ENCODE measurements around the gene HSPB7. TPM values are rescaled to one million over a fixed set of nuclear protein-coding genes. Genes with fewer than 3 reads are reported as not detected.
A peak's percentile ranks its signal among the peaks of the same experiment; 100 is the strongest.

The HSPB7 gene
- total RNA-seq, 1 donor from 2014 or later = not detected

DNA sequence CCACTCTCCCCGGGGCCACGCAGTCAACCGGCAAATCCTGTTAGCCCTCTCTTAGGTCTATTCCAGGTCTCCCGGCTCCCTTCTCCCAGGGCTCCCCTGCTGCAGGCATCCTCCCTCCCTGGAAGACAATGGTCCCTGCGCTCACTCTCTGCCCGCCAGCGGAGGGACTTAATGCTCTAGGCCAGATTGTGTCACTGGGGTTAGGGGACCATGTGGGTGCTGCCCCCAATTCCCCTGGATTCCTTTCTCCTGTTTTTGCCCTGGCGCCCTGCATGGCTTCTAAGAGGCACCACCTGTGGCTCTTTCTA, 47.4 kb upstream of the HSPB7 start:
- Histone ChIP-seq H2AFZ (replicated peaks) (no peak overlapping the region), H4K20me1 (ENCODE audit: low read depth) (no peaks in the 10 kb centered on the region), H3K4me1 (peaks cover 31% of the 10 kb centered on the region), H3K36me3 (no peaks in the 10 kb centered on the region), H3K9ac (no peak overlapping the region), H3K4me3 (no peak overlapping the region), H3F3A (ENCODE audit: low read depth) (peaks cover 5% of the 10 kb centered on the region), H3K27me3 (no peaks in the 10 kb centered on the region), H3K9me3 (ENCODE audit: low read depth) (no peaks in the 10 kb centered on the region), H3K27ac (no peak overlapping the region), H3K79me2 (ENCODE audit: low read depth) (no peaks in the 10 kb centered on the region), H3K4me2 (peak overlapping the region; percentile 39)
- H3K27me3 Mint-ChIP-seq (ENCODE audit: insufficient read depth, low read depth) = peaks cover 20% of the 10 kb centered on the region
- peak; percentile 50 for DNase-seq (ENCODE audit: low spot score)
- H3K9me3 Mint-ChIP-seq = no peaks in the 10 kb centered on the region
- H3K36me3 Mint-ChIP-seq = no peaks in the 10 kb centered on the region
- H3K4me3 Mint-ChIP-seq = peak overlapping the region; percentile 33
- TF ChIP-seq EZH2phosphoT487 (IDR thresholded peaks at IDR 0.05) (no peak), CTCF (IDR thresholded peaks at IDR 0.05) (no peak), EZH2 (IDR thresholded peaks at IDR 0.05) (no peak)
- H3K4me1 Mint-ChIP-seq = peaks cover 57% of the 10 kb centered on the region
- H3K27ac Mint-ChIP-seq = peak overlapping the region; percentile 74

DNA sequence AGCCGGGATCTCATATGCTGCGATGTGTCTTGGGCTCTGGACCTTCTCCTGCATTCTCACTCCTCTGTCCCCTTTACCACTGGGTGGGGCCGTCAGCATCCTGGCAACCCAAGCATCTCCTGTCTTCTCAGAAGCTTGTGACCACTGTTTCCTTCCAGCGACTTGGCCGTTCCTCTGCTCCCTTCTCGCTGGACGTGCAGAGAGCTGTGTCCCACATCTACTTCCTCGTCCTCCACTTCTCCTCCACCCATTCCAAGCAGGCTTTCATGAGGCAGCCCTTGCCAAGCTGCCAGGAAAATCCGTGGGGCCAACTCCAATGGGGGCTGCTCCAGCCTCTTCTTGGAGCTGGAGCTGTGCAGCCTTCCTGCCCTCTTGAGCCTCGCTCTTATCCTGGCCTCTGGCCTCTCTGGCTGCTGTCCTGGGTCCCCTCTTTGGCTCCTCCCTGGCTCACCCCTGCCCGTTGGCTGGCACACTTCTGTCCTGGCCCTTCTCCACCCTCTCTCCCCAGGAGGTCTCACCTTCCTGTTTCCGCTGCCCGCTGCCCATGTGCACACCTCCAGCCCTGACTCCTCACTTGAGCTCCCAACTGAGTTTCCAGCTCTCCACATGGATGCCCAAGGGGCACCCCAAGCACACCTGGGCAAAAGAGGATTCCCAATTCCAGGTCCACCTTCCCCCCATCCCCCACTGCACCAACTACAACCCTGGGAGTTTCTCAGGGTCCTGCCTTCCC, 46.9 kb upstream of the HSPB7 start:
- peaks cover 5% of the 10 kb centered on the region for H3F3A ChIP-seq (ENCODE audit: low read depth)
- no peak overlapping the region for H2AFZ ChIP-seq (replicated peaks)
- peaks cover 22% of the 10 kb centered on the region for H3K27me3 Mint-ChIP-seq (ENCODE audit: insufficient read depth, low read depth)
- no peaks in the 10 kb centered on the region for H4K20me1 ChIP-seq (ENCODE audit: low read depth)
- DNase-seq (ENCODE audit: low spot score) = no peak
- H3K4me2 ChIP-seq = peak overlapping the region; percentile 39
- H3K9me3 Mint-ChIP-seq = no peaks in the 10 kb centered on the region
- H3K36me3 ChIP-seq = no peaks in the 10 kb centered on the region
- no peaks in the 10 kb centered on the region for H3K36me3 Mint-ChIP-seq
- no peaks in the 10 kb centered on the region for H3K79me2 ChIP-seq (ENCODE audit: low read depth)
- H3K27me3 ChIP-seq = no peaks in the 10 kb centered on the region
- TF ChIP-seq EZH2 (IDR thresholded peaks at IDR 0.05) = no peak
- no peak for TF ChIP-seq CTCF (IDR thresholded peaks at IDR 0.05)
- TF ChIP-seq EZH2phosphoT487 (IDR thresholded peaks at IDR 0.05) = no peak
- H3K4me1 Mint-ChIP-seq = peaks cover 57% of the 10 kb centered on the region
- H3K27ac ChIP-seq = no peak overlapping the region
- H3K4me1 ChIP-seq = peaks cover 31% of the 10 kb centered on the region
- peak overlapping the region; percentile 56 for H3K4me3 Mint-ChIP-seq
- no peak overlapping the region for H3K4me3 ChIP-seq
- no peak overlapping the region for H3K9ac ChIP-seq
- H3K27ac Mint-ChIP-seq = peak overlapping the region; percentile 80
- H3K9me3 ChIP-seq (ENCODE audit: low read depth) = no peaks in the 10 kb centered on the region

GRCh38 chr1:16063921-16064320, 46.1 kb upstream of the HSPB7 start:
- H3K27ac Mint-ChIP-seq = peak overlapping the region; percentile 80
- H3K4me3 Mint-ChIP-seq = no peak overlapping the region
- H3K4me1 Mint-ChIP-seq = peaks cover 57% of the 10 kb centered on the region
- no peaks in the 10 kb centered on the region for H3K9me3 ChIP-seq (ENCODE audit: low read depth)
- peaks cover 5% of the 10 kb centered on the region for H3F3A ChIP-seq (ENCODE audit: low read depth)
- H3K27ac ChIP-seq = no peak overlapping the region
- H3K36me3 ChIP-seq = no peaks in the 10 kb centered on the region
- no peaks in the 10 kb centered on the region for H3K79me2 ChIP-seq (ENCODE audit: low read depth)
- no peak for DNase-seq (ENCODE audit: low spot score)
- H3K4me2 ChIP-seq = no peak overlapping the region
- peaks cover 19% of the 10 kb centered on the region for H3K27me3 Mint-ChIP-seq (ENCODE audit: insufficient read depth, low read depth)
- no peak overlapping the region for H2AFZ ChIP-seq (replicated peaks)
- no peaks in the 10 kb centered on the region for H4K20me1 ChIP-seq (ENCODE audit: low read depth)
- H3K4me3 ChIP-seq = no peak overlapping the region
- H3K9ac ChIP-seq = no peak overlapping the region
- H3K9me3 Mint-ChIP-seq = no peaks in the 10 kb centered on the region
- no peaks in the 10 kb centered on the region for H3K27me3 ChIP-seq
- H3K4me1 ChIP-seq = peaks cover 31% of the 10 kb centered on the region
- no peak for TF ChIP-seq EZH2phosphoT487 (IDR thresholded peaks at IDR 0.05)
- TF ChIP-seq EZH2 (IDR thresholded peaks at IDR 0.05) = no peak
- TF ChIP-seq CTCF (IDR thresholded peaks at IDR 0.05) = no peak
- H3K36me3 Mint-ChIP-seq = no peaks in the 10 kb centered on the region
